GM19351 (cell line): ENCODE data around the gene FNIP2.
"Not testable (repeated sequence)": the region's sequence is repeated elsewhere in the genome, so short reads cannot be mapped to it uniquely, and the experiment has no call there.

Experiments used
- ATAC-seq: cut with Tn5 transposase; IDR thresholded peaks from one replicate; pipeline ENCODE4 v1.9.1; 2021; ENCODE audit warnings: mild to moderate bottlenecking, moderate library complexity; ENCODE audit not compliant: unreplicated experiment

The FNIP2 gene

DNA sequence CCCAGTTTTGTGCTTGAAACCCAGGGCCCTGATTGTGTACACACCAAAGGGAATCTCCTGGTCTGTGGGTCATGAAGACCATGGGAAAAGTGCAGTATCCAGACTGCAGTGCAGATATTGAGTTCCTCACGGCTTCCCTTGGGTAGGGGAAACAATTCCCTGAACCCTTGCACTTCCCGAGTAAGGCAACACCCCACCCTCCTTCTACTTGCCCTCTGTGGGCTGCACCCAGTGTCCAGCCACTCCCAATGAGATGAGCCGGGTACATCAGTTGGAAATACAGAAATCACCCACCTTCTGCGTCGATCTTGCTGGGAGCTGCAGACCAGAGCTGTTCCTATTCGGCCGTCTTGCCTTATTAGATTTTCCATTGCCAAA is 134.2 kb downstream of the FNIP2 start:
- no peak for ATAC-seq

DNA sequence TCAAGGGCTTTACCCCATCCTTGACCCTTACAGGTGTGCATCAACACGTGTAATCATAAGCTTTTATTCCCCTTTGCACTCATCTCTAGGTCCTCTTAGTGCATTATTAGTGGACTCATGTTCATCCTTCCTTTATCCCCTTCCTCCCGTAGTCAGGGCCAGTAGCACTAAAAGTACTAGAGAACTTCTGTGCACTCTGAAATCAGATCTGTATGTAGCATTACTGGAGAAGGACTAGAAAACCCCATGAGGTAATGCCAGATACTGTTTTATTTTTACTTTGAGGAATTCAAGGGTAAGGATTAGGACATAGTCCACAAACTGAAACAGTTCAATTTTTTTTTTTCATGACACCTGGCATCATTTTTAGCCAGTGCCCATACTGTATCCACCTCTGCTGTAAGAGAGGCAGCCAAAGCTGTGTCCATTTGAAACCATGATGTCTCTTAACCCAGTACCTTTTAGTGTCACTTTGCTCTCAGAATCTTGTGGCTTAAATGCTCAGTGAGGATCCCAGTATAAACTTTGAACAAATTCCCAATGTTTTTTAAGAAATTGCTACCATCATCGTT is 134.7 kb downstream of the FNIP2 start:
- no peak for ATAC-seq

DNA sequence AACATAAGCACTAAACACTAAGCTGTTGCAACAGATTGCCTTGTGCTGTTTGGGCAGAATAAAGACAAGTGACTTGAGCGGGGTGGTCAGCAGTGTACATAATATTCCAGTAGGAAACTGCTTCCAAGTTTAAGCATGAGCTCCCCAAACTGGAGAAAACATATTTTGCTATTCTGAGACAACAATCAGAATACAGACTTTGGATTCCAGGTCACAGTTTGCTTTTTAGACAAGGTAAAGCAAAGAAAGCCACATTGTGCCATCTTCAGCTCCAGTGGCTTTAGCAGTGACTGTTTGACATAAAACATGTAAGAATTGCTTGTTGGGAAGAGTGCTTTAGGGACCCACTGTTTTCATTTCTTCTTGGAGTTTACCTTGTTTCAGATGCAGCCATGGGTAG is 136.0 kb downstream of the FNIP2 start:
- no peak for ATAC-seq

DNA sequence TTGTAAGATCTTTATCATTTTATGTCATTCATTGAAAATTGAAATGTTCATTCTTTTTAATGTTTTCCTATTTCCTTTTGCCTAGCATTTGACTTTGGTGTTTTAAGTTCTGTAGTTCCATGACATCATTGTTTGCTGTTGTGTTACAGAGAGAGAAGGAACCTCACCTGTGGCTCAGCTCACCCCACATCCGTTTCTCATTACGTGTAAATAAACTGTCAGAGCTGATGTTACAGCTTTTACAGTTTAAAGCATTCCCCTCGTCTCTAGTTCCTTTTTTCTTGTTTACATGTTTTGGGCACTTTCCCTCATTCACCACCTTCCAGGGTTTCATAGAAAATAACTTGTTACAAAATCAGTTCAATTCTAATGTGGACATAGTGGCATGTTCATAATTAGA is 137.2 kb downstream of the FNIP2 start:
- ATAC-seq: peak; percentile 62

DNA sequence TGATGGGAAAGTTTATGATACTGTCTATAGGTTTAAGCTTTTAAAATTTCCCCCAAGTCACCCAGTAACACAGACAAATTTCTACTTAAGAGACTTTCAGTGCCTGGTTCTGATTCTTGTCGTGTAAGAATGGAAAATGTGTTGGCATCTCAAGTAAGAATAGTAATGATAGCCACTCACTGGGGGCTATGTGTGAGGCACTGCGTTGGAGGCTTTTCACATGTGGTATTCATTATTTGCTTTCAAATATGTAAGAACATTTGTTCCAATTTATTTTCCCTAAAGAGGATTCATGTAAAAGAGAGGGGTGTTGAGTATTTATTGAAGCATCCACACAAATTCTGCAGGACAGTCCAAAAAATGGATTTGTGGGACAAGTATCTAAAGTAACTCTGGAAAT is 143.6 kb downstream of the FNIP2 start:
- no peak for ATAC-seq

DNA sequence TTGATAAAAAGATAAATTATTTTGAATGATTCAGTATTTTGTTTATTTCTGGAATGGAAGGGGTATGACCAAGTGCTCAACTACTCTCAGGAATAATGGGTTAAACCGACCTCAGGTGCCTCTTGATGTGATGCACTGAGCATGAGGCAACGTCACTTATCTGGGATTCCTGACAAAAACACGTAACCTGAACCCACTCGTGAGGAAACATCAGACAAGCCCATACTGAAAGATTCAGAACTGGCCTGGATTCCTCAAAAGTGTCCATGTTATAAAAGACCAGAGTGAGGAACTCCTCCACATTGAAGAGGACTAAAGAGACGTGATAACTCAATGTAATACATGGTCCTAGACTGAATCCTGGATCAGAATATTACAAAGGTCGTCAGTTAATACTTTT is 144.0 kb downstream of the FNIP2 start:
- ATAC-seq: no peak

DNA sequence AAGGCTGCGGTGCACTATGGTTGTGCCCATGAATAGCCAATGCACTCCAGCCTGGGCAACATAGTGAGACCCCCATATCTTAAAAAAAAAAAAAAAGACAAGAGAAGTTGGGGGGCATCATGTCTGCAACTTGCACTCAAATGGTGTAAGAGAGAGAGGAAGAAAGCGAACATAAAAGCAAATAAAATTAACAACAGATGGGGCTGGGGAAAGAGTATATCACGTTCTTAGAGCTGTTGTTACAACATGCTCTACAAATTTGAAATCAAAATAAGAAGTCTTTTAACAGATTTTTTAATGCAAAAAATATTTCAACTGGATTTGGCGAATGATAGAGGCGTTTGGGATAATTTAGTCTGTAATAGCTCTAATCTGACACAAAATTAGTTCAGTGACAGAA is 144.9 kb downstream of the FNIP2 start:
- ATAC-seq: no peak

DNA sequence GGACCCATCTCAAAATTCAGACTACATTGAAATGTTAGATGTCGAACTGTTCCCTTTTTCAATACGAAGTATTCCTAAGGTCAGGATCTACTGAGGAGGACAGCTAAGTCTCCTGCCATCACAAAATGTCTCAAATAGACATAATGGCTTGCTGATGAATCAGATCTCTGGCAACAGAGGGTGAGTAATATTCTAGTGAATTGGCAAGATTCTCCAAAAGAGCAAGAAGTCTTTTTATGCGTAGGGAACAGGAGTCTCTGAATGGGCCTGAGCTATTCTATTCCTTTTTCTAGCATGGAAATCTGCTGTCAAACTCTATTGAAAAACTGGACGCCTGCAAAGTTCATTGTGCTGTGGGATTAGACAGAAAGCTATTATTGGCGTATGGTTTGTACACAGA is 145.4 kb downstream of the FNIP2 start:
- ATAC-seq: no peak

DNA sequence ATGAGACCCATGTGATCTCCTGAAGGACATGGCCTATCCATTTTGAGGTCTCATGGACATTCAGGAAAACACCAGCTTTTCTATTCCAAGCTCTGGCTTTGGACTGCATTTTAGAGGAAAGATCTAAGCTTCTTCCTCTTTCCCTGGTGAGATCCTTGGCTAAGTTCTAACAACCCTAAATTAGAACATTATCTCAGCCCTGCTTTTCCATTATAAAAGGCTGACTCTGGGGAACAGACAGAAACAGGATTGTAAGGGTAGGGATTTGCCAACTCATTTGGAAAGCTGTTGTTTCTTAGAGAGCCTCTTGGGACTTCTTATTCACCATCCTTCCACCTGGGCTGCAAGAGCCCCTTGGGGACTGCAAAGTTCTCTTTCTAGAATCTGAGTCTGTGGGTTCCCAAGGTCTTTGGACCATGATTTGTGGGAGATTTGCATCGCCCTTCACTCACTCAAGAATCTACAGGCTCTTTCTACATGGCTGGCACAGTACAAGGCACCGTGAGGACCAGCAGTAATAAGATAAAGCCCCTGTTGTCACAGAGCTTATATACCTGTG is 146.9 kb downstream of the FNIP2 start:
- ATAC-seq: no peak

DNA sequence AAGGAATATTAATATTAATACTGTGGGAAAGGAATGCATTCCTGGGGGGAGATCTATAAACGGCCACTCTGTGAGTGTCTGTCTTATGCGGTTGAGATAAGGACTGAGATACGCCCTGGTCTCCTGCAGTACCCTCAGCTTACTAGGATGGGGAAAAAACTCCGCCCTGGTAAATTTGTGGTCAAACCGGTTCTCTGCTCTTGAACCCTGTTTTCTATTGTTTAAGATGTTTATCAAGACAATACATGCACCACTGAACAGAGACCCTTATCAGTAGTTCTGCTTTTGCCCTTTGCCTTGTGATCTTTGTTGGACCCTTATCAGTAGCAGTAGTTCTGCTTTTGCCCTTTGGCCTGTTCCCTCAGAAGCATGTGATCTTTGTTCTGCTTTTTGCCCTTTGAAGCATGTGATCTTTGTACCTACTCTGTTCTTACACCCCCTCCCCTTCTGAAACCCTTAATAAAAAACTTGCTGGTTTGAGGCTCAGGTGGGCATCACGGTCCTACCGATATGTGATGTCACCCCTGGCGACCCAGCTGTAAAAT is 151.7 kb downstream of the FNIP2 start:
- ATAC-seq: not testable (repeated sequence)

DNA sequence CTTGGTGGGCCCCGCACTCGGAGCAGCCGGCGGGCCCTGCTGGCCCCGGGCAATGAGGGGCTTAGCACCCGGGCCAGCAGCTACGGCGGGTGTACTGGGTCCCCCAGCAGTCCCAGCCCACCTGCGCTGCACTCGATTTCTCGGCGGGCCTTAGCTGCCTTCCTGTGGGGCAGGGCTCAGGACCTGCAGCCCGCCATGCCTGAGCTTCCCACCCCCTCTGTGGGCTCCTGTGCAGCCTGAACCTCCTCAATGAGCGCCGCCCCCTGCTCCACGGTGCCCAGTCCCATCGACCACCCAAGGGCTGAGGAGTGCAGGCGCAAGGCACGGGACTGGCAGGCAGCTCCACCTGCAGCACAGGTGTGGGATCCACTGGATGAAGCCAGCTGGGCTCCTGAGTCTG is 158.9 kb downstream of the FNIP2 start:
- ATAC-seq: not testable (repeated sequence)

DNA sequence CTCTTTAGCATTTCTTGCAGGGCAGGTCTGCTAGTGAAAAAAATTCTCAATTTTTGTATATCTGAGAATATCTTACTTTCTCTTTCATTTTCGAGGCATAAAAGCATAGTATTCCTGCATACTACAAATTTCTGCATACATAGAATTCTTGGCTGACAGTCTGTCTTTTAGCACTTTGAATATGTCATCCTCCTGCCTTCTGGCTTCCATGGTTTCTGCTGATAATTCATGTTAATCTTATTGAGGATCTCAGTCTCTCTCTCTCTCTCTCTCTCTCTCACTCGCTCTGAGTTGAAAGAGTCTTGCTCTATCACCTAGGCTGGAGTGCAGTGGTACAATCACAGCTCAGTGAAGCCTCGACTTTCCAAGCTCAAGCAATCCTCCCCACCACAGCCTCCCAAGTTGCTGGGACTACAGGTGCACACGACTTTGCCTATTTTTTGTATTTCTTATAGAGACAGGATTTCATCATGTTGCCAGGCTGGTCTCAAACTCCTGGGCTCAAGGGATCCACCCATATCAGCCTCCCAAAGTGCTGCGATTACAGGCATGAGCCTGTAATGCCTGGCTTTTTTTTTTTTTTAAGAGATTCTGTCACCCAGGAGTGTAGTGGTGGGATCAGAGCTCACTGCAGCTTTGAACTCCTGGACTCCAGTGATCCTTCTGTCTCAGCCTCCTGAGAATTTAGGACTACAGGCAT is 161.3 kb downstream of the FNIP2 start:
- ATAC-seq: no peak

DNA sequence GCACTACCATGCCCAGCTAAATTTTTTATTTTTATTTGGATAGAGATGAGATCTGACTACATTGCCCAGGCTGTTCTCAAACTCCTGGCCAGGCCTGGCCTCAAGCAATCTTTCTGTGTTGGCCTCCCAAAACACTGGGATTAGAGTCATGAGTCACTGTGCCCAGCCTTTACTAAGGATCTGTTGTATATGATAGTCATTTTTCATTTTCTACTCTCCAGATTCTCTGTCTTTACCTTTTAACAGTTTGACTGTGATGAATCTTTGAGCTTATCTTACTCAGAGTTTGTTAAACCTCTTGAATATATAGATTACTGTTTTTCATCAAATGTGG is 161.8 kb downstream of the FNIP2 start:
- ATAC-seq: no peak

DNA sequence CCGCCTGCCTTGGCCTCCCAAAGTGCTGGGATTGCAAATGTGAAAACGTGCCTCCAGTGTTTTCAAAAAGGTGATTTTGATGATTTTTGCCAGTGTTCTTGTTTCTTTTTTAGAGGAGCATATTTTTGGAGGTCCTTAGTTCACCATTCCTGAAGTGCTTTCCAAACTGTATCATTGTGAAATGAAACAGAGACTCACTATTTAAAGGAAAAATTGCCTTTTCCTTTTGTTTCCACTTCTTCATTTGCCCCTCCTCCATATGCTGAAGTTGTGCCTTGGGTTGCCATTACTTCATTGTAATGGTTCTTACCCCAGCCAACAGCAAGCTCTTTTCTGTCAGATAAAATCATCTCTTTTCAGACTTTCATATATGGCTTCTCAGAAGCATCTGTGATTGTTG is 164.4 kb downstream of the FNIP2 start:
- ATAC-seq: no peak

DNA sequence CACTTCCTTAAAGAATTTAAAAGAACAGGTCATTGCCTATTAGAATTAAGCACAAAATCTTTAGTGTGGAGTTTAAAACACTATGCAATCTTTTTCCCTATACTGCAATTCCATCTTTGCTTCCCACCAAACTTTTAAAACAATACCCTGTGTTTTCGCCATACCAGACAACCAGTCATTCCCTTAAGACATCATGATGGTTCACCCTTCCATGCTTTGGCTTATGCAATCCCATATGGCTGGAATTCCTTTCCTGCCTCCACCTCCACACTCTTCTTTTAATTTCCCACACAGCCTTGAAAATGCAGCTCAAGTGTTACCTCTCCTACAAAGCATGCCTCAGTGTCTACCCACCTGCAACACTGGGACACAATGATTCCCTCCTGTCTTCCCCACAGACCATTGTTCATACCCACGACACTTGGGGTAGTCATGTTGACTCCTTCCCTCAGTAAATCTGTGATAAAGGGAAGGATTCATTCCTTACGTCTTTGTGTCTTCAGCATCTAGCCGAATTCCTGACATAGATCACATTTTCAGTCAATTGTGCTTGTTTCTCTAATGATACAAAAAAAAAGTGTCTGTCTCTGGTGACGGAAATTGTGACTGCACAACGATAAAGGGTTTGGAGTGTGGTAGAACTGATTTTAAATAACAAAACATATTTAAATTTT is 166.3 kb downstream of the FNIP2 start:
- no peak for ATAC-seq

DNA sequence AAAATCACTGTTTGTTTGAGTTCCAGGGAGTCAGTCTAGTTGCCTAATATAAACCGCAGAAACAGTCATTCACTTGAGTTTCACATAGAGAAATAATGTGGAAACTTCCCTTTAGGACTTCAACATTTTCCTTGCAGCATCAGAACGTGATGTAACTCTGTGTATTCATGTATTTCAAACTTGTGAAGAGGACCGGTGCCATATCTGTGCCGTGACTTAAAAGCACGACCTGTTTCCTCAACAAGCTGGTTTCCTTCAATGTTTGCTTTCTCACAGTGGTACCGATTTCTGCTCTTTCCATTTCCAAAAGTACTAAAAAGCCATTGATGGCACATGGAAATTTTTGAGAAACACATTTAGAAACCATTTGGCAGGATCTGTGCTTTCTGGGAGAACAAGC is 167.4 kb downstream of the FNIP2 start:
- ATAC-seq: no peak

DNA sequence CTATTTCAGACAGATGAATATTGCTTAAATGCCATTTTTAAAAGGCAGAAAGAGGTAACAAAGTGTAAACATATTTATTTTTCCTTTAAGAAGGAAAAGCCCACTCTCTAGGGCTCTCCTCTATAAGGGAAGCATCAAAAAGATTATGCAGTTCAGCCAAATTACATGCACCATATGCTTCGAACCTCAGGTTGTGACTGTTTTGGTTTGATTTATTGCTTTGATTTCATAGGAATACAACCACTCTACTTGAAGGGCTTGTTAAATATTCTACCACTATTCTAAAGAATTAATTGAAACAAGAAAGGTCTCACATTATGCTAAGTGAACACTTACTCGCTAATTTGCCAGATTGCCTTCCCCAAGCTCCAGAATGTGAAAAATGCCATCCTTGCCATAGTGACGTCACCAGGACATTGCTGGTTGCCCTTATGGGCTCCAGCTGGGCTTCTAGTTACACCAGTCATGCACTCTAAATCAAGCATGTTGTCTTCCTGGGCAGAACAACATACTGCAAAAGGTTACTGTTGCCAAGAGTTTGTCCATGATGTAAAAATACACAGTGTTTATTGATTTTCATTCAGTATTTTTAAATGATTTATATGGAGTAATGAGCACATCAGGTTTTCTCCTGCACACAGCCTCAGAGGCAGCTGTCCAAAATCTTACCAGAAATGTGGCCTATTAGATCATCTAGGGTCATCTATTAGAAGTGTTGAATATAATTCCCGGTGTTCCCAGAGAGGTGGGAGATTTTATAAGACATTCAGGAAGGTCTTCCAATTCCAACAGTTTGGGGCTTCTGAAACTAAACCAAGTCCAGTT is 169.6 kb downstream of the FNIP2 start:
- no peak for ATAC-seq

DNA sequence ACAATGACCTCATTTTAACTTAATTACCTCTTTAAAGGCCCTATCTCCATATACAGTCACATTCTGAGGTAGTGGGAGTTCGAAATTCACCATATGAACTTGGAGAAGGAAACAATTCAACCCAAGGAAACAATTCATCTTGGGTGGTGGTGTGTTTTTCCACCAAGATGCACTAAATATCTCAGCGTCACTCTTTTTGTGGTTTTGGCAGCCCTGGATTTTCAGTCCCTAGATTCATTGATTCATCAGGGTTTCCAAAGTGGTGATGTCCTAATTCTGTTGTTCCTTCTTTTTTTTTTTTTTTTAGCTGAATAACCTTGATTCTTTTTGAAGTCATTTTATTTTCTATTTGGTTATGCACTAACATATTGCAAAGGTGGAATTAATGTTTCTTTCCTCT is 171.4 kb downstream of the FNIP2 start:
- no peak for ATAC-seq

DNA sequence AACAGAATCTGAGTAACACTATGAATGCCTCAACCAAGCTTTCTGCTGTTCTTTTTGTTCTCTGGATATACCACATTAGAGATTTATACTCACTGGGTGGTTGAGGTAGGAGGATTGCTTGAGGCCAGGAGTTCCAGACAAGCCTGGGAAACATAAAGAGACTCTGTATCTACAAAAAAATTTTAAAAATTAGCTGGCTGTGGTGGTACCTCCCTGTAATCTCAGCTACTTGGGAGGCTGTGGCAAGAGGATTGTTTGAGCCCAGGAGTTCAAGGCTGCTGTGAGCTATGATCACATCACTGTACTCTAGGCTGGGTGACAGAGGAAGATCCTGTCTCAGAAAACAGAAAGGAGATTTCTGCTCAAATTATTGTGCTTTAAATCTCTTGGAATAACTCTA is 172.5 kb downstream of the FNIP2 start:
- no peak for ATAC-seq

DNA sequence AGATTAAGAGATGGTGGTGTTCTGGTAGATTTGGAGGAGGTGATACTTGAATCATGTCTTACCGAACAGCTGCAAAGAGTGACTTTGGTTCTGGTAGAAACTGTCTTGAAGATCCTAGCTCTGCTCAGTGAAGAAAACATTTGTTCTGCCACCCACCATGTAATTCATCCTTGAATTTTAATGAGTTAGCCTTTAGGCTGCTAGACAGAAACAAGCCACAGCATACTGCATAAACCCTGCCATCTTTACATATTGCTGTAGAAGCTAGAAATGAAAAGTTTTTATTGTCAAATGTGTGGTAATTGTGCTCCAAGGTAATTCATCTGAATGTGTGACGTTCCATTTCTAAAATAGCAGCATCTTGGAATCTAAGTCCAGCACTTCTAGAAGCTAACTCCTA is 173.1 kb downstream of the FNIP2 start:
- ATAC-seq: no peak

DNA sequence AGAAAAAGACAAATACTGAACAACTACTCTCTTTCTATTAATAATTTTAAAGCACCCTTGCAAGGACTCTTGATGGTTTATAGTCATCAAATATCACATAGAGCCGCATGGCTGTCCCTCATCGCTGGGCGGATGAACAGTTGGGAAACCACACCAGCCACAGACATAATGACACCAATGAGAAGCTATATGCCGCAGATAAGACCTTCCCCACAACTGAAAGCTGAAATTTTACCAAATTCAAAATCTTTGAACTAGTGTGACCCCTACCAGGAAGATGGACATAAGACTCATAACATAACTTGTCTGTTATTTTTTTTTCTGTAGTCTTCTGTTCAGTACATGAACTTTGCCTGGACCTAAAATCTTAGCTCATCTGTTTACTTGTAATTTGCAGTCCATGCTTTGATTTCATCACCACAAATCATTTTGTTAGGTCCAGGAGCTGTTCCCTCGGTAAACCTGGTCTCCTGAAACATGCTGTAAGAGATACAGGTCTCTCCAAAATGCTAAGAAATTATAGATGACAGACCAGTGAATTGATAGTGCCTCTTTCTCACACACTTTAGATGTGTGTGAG is 176.8 kb downstream of the FNIP2 start:
- ATAC-seq: no peak
